Fibroblast of villous mesenchyme (primary cell): ENCODE measurements around the gene CERS5. TPM values are rescaled to one million over a fixed set of nuclear protein-coding genes. Genes with fewer than 3 reads are reported as not detected.

Experiments used
- DNase-seq: peaks from one replicate; pipeline ENCODE4 v3.0.0-alpha.2; 2010; ENCODE audit warnings: low read depth
- H3K4me3 ChIP-seq: 2 replicates; pipeline ENCODE4 v1.5.1; 2011; ENCODE audit warnings: low read depth, mild to moderate bottlenecking, low read length
- CTCF ChIP-seq: IDR thresholded peaks from 2 replicates; pipeline ENCODE4 v1.5.1; 2012; ENCODE audit warnings: low read depth, mild to moderate bottlenecking, low read length; ENCODE audit not compliant: insufficient read depth
- total RNA-seq: library from RNA; depleted of rRNA; stranded (reverse); fragments of >200 nt; gene quantifications from 2 replicates; pipeline ENCODE4 v1.2.3, GENCODE V29; 2012

Gene CERS5
- total RNA-seq, 1 donor = 40.2 TPM

GRCh38 chr12:50181691-50182090 lies 14.5 kb upstream of the CERS5 start:
- DNase-seq = no peak
- TF ChIP-seq CTCF = no peak
- H3K4me3 ChIP-seq = no peak overlapping the region

GRCh38 chr12:50175716-50176026 lies 8.5 kb upstream of the CERS5 start:
- H3K4me3 ChIP-seq = no peak overlapping the region
- TF ChIP-seq CTCF = no peak
- DNase-seq = no peak

- DNase-seq = peak; percentile 87
- TF ChIP-seq CTCF = peak; percentile 59
- no peak overlapping the region for H3K4me3 ChIP-seq
Measured at GRCh38 chr12:50174971-50175715, 8.0 kb upstream of the CERS5 start.

GRCh38 chr12:50166799-50167048 lies 445 bp downstream of the CERS5 start:
- peak overlapping the region; percentile 85 for H3K4me3 ChIP-seq
- no peak for DNase-seq
- TF ChIP-seq CTCF = no peak

GRCh38 chr12:50164963-50165362 lies 2.2 kb downstream of the CERS5 start:
- TF ChIP-seq CTCF = no peak
- peak; percentile 27 for DNase-seq
- peak overlapping the region; percentile 25 for H3K4me3 ChIP-seq

- no peak for TF ChIP-seq CTCF
- peak; percentile 75 for DNase-seq
Measured at GRCh38 chr12:50162230-50162629, 4.9 kb downstream of the CERS5 start.

GRCh38 chr12:50160643-50161042 lies 6.5 kb downstream of the CERS5 start:
- no peak for DNase-seq
- TF ChIP-seq CTCF = no peak
- no peak overlapping the region for H3K4me3 ChIP-seq

More at GRCh38 chr12:50162230-50162629, 4.9 kb downstream of the CERS5 start:
- no peak overlapping the region for H3K4me3 ChIP-seq
